Mesothelial cell of epicardium (in vitro differentiated cells): ENCODE data around the gene KDM4C. TPM values are rescaled to one million over a fixed set of nuclear protein-coding genes. Genes with fewer than 3 reads are reported as not detected.

Source experiments
- DNase-seq, 2 experiments: peaks; one replicate each; pipeline ENCODE4 v3.0.0; 2021; ENCODE audit warnings: low spot score in 2 of 2; ENCODE audit not compliant: unreplicated experiment in 2 of 2
- H3K27ac Mint-ChIP-seq: 2 replicates; pipeline ENCODE4 v1.8.0; 2021; ENCODE audit warnings: mixed read lengths
- H3K27me3 Mint-ChIP-seq: 2 replicates; pipeline ENCODE4 v1.8.0; 2021; ENCODE audit warnings: low read depth, mixed read lengths
- H3K36me3 Mint-ChIP-seq: 2 replicates; pipeline ENCODE4 v1.8.0; 2021; ENCODE audit warnings: mixed read lengths
- H3K4me1 Mint-ChIP-seq: 2 replicates; pipeline ENCODE4 v1.8.0; 2021; ENCODE audit warnings: mixed read lengths
- H3K4me3 Mint-ChIP-seq: 2 replicates; pipeline ENCODE4 v1.8.0; 2021; ENCODE audit warnings: mild to moderate bottlenecking, moderate library complexity, mixed read lengths
- H3K9me3 Mint-ChIP-seq: 2 replicates; pipeline ENCODE4 v1.8.0; 2021; ENCODE audit warnings: mixed read lengths
- CTCF ChIP-seq: fragments of 200-600 bp; sonication (generic); IDR thresholded peaks from one replicate; pipeline ENCODE4 v1.5.0; 2021; ENCODE audit warnings: antibody characterized with exemption; ENCODE audit not compliant: unreplicated experiment
- total RNA-seq: library from RNA; stranded (reverse); gene quantifications from 3 replicates; pipeline ENCODE4 v1.2.1, GENCODE V29; 2021

The KDM4C gene
- total RNA-seq, 1 donor from 2014 or later, result 25.4 TPM

- Mint-ChIP-seq H3K27ac (no peak overlapping the region), H3K27me3 (no peaks in the 10 kb centered on the region), H3K36me3 (peaks cover 4% of the 10 kb centered on the region), H3K9me3 (no peaks in the 10 kb centered on the region), H3K4me3 (no peak overlapping the region), H3K4me1 (peaks cover 1% of the 10 kb centered on the region)
- DNase-seq, result no peak
- no peak for TF ChIP-seq CTCF
Observed at GRCh38 chr9:6816581-6816980, 58.8 kb downstream of the KDM4C start.

GRCh38 chr9:6818292-6818922 lies 60.6 kb downstream of the KDM4C start:
- H3K9me3 Mint-ChIP-seq, result no peaks in the 10 kb centered on the region
- no peak overlapping the region for H3K4me3 Mint-ChIP-seq
- H3K27ac Mint-ChIP-seq, result no peak overlapping the region
- H3K27me3 Mint-ChIP-seq, result no peaks in the 10 kb centered on the region
- H3K4me1 Mint-ChIP-seq, result no peaks in the 10 kb centered on the region
- DNase-seq, result no peak
- peaks cover 5% of the 10 kb centered on the region for H3K36me3 Mint-ChIP-seq
- TF ChIP-seq CTCF, result no peak

DNA sequence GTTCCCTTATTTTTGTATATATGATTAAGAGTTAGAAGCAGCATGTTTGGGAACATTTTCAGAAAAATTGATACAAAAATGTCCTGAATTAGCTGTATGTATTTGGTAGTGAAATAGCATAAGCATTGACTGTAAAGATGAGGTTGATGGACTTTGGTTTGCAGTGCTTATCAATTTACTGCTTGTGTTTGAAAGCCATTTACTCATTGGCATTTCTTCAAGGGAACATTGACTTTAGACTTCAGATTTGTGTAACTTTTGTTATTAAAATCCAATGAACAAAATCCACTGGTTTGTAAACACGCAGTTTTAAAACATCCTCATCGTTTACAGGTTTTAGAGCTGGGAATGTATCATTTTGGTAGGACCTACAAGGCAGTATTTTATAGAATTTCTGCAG lies 61.3 kb downstream of the KDM4C start:
- no peak overlapping the region for H3K4me3 Mint-ChIP-seq
- no peak for TF ChIP-seq CTCF

DNA sequence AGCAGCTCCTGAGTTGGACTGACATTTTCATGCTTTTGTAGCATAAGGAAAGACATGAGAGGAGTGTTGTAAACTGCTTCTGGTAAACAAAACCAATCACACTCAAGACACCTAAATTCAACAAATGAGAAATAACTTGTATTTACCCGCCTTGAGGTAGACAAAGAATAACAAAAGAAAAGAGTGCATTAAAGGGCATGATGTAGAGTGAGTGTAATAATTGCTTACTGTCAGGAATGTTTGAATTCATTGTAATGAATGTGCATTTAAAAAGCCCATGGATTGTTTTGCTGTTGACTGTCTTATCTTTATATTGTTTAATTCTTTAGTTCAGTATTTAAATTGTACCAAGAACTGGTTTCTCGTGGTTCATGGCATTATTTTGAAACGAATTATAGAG lies 61.8 kb downstream of the KDM4C start:
- H3K27me3 Mint-ChIP-seq, result no peaks in the 10 kb centered on the region
- H3K4me3 Mint-ChIP-seq, result no peak overlapping the region
- no peak for TF ChIP-seq CTCF
- no peak overlapping the region for H3K27ac Mint-ChIP-seq
- no peaks in the 10 kb centered on the region for H3K4me1 Mint-ChIP-seq
- DNase-seq, result no peak
- no peaks in the 10 kb centered on the region for H3K9me3 Mint-ChIP-seq
- peaks cover 11% of the 10 kb centered on the region for H3K36me3 Mint-ChIP-seq

More for the DNA sequence above, 61.3 kb downstream of the KDM4C start:
- H3K27me3 Mint-ChIP-seq, result no peaks in the 10 kb centered on the region
- peaks cover 11% of the 10 kb centered on the region for H3K36me3 Mint-ChIP-seq
- H3K9me3 Mint-ChIP-seq, result no peaks in the 10 kb centered on the region
- no peak for DNase-seq
- H3K27ac Mint-ChIP-seq, result no peak overlapping the region
- H3K4me1 Mint-ChIP-seq, result no peaks in the 10 kb centered on the region

GRCh38 chr9:6822696-6823095 lies 64.9 kb downstream of the KDM4C start:
- Mint-ChIP-seq H3K4me3 (no peak overlapping the region), H3K36me3 (peaks cover 11% of the 10 kb centered on the region), H3K27ac (no peak overlapping the region), H3K27me3 (no peaks in the 10 kb centered on the region), H3K9me3 (no peaks in the 10 kb centered on the region), H3K4me1 (peaks cover 8% of the 10 kb centered on the region)
- no peak for TF ChIP-seq CTCF
- no peak for DNase-seq
